UCSD-AML1 (cell line): ENCODE measurements around the gene TRNP1.

Experiments
- DNase-seq: peaks from one replicate; lab custom pipeline; 2025; ENCODE audit not compliant: unreplicated experiment; lab: John Stamatoyannopoulos, UW

Gene TRNP1

DNA sequence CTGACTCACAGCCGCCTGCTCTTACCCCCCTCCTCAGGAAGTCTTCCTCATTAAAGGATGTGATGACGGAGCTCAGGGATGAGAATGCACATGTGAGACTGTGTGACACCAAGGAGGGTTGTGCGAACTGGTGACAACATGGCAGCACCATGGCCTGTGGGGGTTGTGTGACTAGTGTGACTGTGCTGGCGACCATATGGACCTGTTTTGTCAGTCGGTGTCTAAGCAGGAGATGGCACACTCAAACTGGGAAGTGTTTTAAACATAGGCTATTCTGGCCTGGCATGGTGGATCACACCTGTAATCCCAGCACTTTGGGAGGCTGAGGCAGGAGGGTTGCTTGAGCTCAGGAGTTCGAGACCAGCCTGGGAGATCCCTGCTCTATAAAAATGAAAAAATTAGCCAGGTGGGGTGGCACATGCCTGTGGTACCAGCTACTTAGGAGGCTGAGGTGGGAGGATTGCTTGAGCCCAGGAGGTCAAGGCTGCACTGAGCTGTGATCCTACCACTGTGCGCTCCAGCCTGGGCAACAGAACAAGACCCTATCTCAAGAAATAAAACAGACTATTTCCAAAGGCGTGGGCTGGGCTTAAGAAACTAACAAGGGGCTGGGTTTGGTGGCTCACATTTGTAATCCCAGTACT, 7.4 kb downstream of the TRNP1 start:
- no peak for DNase-seq

DNA sequence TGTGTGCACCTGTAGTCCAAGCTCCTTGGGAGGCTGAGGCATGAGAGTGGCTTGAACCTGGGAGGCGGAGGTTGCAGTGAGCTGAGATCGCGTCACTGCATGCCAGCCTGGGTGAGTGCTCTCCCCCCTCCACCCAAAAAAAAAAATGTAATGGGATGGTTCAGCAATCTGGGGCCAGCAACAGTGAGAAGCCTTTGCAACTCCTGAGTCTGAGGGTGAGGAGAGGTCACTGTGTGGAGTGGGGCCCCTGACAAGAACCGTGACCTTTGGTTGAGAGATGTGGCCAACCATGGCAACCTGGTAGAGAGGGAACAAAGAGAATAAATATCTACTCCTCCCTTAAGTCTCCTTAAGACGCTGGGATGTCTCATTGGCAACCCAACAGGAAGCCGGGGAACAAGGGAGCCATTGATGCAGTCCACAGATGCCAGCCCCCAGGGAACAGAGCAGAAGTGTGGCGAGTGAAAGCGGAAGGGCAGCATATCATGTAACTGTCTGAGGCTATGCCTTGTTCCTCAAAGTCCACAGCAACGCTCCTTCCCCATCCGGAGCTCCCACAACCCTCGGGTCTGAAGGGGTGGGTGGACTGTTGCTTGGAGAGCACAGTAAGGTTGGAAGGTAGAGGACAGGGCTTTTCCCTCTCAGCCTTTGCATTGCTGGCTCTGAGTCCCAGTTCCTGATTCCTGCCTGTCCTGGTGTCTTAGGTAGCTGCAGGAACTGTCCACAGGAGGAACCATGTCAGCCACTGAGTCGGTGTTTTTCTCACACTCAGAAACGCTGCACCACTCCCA, 8.3 kb downstream of the TRNP1 start:
- peak; percentile 83 for DNase-seq

DNA sequence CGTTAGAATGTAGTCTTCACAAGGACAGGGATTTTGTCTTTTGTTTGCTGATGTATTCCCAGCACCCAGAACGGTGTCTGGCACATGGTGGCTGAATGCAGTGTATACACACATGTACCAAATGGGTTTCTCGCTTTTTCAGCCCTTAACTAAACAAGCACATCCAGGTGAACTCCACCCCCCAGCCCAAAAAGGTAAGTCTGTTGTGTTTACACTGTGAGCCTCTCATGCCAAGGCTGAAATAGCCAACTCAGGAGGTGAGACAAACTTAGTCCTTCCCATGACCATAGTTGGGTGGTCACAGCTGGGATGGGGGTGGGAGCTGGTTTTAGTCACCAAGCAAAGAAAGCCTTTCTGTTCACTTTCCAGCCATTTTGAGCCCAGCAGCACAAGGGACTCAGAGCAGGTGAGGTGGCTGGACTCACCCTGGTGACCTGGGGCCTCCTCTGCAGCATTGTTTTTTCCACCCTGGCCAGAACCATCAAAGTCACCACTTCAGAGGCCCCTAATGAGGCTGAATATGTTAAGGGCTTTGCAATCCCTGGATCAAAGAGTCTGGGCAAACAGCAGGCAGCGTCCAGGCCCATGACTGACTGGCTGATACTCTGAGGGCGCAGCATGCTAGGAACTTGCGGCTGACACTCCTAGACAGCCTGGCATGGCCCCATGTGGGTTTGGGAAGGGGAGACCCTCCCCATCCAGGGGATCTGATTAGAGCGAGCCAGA, 10.4 kb downstream of the TRNP1 start:
- no peak for DNase-seq

DNA sequence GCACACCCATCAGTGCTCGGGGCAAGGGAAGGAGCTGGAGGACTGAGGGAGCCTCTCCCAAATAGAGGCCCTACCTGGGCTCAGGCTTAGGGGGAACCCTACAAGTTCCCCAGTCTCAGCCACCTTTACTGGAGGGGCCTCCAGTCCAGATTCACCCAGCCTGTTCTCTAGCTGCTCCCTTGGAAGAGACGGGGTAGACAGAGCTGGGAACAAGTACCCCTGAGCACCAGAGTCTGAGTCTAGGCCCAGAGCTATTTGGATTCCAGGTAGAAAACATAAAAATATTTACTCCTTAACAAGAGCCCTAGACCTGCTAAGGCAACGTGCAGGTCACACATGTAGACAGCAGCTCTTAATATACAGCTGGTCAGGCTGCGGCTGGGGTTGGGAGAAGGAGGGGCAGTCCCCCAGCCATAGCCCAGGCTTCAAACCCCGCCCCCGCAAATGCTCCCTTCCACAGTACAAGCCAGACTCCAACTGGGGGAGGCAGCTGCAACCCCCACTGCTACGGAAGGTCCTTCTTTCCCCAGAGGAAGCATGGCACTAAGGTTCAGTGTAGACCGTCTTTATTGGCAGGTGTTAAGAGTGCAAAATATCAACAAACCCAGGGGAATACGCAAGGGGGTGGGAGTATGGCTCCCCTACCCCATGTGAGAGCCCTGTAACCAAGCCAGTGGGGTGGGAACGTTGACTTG, 11.1 kb downstream of the TRNP1 start:
- DNase-seq, result no peak

DNA sequence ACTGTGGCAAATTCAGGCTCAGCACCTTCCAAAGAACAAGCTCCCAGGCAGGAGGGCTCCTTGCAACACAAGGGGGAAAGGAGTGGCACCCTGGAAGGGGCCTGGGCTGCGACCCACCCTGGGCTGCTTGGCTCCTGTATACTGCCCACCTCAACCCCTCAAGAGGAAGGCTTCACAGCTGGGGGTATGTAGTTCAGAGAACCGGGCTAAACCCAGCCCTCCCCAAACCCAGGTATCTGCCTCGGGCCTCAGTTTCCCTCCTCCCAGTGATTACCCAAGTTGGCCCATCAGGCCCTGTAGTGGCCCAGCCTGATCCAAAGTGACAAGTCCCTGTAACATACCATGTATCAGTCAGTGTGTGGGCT, 11.7 kb downstream of the TRNP1 start:
- DNase-seq, result no peak

GRCh38 chr1:27005648-27006496, 12.4 kb downstream of the TRNP1 start:
- no peak for DNase-seq

DNA sequence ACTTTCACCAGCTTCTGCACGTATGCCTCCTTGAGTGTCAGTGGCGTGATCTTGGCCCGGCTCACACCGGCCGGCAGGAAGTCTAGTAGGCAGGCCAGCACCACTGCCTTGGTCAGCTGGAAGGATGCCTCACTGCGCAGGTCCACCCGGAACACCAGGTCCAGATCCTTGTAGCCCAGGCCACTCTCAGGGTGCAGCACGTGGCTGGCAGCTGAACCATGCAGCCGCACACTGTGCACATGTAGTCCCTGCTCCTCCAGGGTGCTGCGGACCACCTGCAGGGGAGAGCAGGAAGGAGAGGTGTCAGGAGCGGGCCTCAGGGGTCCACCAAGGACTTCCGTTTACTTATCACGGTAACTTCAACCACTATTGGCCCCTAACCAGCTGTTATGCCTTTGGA, 13.2 kb downstream of the TRNP1 start:
- no peak for DNase-seq

GRCh38 chr1:27007909-27008582, 14.6 kb downstream of the TRNP1 start:
- no peak for DNase-seq

GRCh38 chr1:27009601-27010197, 16.2 kb downstream of the TRNP1 start:
- DNase-seq, result no peak

DNA sequence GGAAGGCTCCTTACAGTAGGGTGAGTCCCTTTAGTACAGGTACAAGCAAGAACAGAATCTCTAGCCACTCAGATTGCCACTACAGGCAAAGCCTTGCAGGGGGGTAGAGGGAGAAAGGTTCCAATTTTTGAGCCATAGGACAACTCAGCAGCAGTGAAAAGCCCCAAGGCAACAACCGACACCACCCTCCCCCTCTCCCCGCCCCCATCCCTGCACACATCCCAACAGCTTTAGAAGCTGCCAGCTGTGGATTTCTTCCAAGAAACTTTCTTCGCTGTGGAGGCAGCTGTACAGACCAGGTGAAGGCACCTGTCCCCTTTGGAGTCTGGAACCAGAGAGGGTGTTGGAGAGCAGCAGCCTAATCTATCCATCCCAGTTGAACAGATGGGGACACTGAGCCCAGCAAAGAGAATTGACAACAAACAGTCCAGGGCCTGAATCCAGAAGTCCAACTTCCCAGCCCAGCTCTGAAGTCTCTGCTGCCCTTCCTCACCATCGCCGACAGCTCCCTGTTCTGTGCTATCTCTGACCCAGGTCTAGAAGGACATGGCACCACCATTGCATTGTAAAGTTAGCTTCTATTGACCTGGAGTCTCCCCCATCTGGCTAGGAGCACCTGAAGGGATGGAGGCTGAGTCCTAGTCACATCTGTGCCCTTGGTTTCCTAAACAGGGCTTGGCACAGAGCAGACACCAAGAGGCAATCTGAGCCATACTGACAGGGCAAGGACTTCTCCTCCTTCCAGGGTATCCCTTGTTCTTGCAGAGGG, 16.9 kb downstream of the TRNP1 start:
- no peak for DNase-seq

DNA sequence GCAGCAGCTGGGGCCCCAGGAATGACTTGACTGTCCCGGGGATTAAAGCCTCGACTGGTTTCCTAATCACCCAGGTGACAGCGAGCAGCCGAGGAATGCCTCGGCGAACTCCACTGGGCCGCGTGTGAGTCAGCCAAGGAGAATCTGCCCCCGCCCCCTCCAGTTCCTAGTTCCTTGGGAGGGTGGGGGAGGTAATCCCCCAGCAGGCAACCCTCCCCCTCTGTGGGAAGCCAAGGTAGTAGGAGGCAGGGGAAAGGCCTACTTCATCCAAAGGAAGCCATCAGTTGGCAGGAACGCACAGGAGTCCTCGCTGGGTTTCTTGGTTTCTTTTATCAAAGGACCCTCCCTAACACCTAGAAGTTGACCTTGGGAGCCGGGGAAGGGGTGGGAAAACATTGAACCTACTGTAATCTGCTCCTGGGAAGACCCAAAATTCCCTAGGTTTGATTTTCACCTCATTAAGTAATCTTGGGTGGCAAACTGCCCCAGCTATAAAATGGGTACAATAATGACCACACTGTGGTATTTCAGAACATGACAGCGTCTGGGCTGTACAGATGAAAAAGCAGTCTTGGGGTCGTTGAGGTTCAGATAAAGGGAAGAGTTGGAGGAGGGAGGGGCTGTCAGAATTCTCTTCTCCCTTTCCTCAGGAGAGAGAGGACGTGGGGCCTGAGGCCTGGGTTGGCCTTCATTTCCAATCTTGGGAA, 17.7 kb downstream of the TRNP1 start:
- DNase-seq, result no peak

- no peak for DNase-seq
These were observed 18.6 kb downstream of the TRNP1 start for GRCh38 chr1:27011976-27012563.

GRCh38 chr1:27015260-27015659, 21.8 kb downstream of the TRNP1 start:
- DNase-seq, result peak; percentile 51

GRCh38 chr1:27016376-27016775, 22.9 kb downstream of the TRNP1 start:
- no peak for DNase-seq

- no peak for DNase-seq
These were observed 23.7 kb downstream of the TRNP1 start for GRCh38 chr1:27017207-27017606.

DNA sequence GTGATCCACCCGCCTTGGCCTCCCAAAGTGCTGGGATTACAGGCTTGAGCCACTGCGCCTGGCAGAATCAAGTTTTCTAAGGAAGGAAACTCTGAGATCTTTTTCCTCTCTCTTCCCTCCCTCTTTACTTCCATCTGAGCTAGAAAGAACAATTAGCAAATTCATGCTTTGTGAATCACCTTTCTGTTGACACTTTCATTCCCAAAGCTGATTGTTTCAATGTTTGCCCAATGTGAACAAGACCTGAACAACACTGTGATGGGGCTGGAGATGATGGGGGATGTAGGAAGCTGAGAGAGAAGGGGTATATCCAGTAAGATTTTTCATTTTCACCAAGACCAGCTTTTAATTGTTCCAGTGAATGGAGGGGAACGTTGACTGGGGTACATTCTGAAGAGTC, 24.8 kb downstream of the TRNP1 start:
- DNase-seq, result no peak

GRCh38 chr1:27021354-27022031, 28.0 kb downstream of the TRNP1 start:
- DNase-seq, result no peak
